IMR-90 (cell line): ENCODE measurements around the gene SNRNP70.
"Not testable (repeated sequence)": the region's sequence is repeated elsewhere in the genome, so short reads cannot be mapped to it uniquely, and the experiment has no call there.

Experiments used
- BHLHE40 ChIP-seq: fragments of 150-350 bp; IDR thresholded peaks from 2 replicates; pipeline ENCODE4 v1.6.1; 2016; ENCODE audit warnings: mild to moderate bottlenecking, low read depth, low read length
- CHD1 ChIP-seq: IDR thresholded peaks from 2 replicates; pipeline ENCODE4 v1.6.1; 2012; ENCODE audit warnings: low read depth, low read length, improper control_type of control experiment
- MAFK ChIP-seq: IDR thresholded peaks from 2 replicates; pipeline ENCODE4 v1.6.1; 2012; ENCODE audit warnings: low read depth, low read length, improper control_type of control experiment
- MXI1 ChIP-seq: IDR thresholded peaks from 2 replicates; pipeline ENCODE4 v1.6.1; 2012; ENCODE audit warnings: low read depth, mild to moderate bottlenecking, low read length, moderate library complexity, borderline replicate concordance
- POLR2A ChIP-seq: IDR thresholded peaks from 2 replicates; pipeline ENCODE4 v1.6.1; 2012; ENCODE audit warnings: mild to moderate bottlenecking, low read depth, low read length
- RAD21 ChIP-seq: IDR thresholded peaks from 2 replicates; pipeline ENCODE4 v1.6.1; 2012; ENCODE audit warnings: low read length, improper control_type of control experiment
- RCOR1 ChIP-seq: IDR thresholded peaks from 2 replicates; pipeline ENCODE4 v1.6.1; 2012; ENCODE audit warnings: mild to moderate bottlenecking, low read length, improper control_type of control experiment; ENCODE audit not compliant: insufficient replicate concordance
- RFX5 ChIP-seq: IDR thresholded peaks from 2 replicates; pipeline ENCODE4 v1.8.0; 2012; ENCODE audit warnings: low read depth, mild to moderate bottlenecking, low read length, moderate library complexity
- SMC3 ChIP-seq: fragments of 150-350 bp; IDR thresholded peaks from 2 replicates; pipeline ENCODE4 v1.6.1; 2016; ENCODE audit warnings: low read depth, mild to moderate bottlenecking, antibody characterized with exemption, low read length, moderate library complexity
- TF ChIP-seq, protein P1 (sequence below): conservative IDR thresholded peaks from 2 replicates; pipeline ENCODE4 v1.5.1; 2012; ENCODE audit warnings: mild to moderate bottlenecking, low read depth, low read length, improper control_type of control experiment
- TF ChIP-seq, protein P2 (sequence below): fragments of 150-350 bp; IDR thresholded peaks from 2 replicates; pipeline ENCODE4 v1.6.1; 2017; ENCODE audit warnings: mild to moderate bottlenecking, antibody characterized with exemption, low read length, low read depth

DNA sequence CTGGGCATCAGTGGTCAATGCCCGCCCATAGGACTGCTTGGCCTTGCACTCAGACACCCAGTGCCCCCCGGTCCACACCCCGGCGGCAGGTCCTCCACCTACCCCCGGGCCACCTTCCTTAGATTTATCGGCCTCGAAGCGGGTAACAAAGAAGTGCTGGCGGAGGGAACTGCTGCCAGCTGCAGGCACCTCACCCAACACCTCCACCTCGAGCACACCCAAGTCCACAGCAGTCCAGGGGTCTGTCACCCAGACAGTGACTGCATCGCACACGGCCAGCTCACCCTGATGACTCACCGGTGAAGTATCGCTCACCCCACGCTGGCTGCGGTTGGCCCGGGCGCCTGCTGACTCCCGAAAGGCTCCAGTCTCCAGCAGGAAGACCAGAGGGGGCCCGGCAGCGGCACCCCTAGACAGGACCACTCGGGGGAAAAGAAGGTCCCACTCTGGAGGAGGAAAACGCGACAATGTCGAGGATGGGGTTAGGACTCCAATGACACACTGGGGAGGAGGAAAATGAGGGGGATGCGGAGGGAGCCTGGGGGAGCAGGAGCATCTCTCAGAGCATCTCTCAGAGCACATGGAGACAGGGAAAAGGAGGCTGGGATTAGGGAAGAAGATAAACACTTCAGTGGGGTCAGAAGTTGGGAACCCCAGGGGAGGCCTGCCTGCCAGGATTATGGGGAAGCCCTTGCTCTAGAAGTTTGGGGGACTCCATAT, 46.5 kb upstream of the SNRNP70 start:
- not testable (repeated sequence) for TF ChIP-seq POLR2A, MXI1, SMC3, RCOR1, MAFK, RFX5, RAD21, CHD1, BHLHE40
- TF ChIP-seq, protein P1, sequence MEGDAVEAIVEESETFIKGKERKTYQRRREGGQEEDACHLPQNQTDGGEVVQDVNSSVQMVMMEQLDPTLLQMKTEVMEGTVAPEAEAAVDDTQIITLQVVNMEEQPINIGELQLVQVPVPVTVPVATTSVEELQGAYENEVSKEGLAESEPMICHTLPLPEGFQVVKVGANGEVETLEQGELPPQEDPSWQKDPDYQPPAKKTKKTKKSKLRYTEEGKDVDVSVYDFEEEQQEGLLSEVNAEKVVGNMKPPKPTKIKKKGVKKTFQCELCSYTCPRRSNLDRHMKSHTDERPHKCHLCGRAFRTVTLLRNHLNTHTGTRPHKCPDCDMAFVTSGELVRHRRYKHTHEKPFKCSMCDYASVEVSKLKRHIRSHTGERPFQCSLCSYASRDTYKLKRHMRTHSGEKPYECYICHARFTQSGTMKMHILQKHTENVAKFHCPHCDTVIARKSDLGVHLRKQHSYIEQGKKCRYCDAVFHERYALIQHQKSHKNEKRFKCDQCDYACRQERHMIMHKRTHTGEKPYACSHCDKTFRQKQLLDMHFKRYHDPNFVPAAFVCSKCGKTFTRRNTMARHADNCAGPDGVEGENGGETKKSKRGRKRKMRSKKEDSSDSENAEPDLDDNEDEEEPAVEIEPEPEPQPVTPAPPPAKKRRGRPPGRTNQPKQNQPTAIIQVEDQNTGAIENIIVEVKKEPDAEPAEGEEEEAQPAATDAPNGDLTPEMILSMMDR, result not testable (repeated sequence)
- TF ChIP-seq, protein P2, sequence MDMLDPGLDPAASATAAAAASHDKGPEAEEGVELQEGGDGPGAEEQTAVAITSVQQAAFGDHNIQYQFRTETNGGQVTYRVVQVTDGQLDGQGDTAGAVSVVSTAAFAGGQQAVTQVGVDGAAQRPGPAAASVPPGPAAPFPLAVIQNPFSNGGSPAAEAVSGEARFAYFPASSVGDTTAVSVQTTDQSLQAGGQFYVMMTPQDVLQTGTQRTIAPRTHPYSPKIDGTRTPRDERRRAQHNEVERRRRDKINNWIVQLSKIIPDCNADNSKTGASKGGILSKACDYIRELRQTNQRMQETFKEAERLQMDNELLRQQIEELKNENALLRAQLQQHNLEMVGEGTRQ, result not testable (repeated sequence)
